Nasal cavity respiratory epithelium epithelial cell of viscerocranial mucosa (primary cell): Measurements from ENCODE around the gene ZNF680. TPM values are rescaled to one million over a fixed set of nuclear protein-coding genes. Genes with fewer than 3 reads are reported as not detected.

Experiments
- total RNA-seq: library from RNA; depleted of rRNA; stranded (reverse); fragments of >200 nt; gene quantifications from 2 replicates; pipeline ENCODE4 v1.2.3, GENCODE V29; 2014

ZNF680 gene
- total RNA-seq, result 6.5 and 14.7 TPM in 2 replicates

GRCh38 chr7:64562626-64563278 lies at the start of gene ZNF680:
ZNF680 (minus strand) TSS chr7:64563071; CDS start chr7:64562954, 117 bp downstream.

Other genes starting within 250 kb of the ZNF680 start
- gene ZNF736, start 249.1 kb downstream of the ZNF680 start, total RNA-seq, result 10.6 and 19.1 TPM in 2 replicates
- gene ZNF107, start 103.1 kb upstream of the ZNF680 start, total RNA-seq, result 0.34 and 3.1 TPM in 2 replicates
- 6.2 and 15.7 TPM in 2 replicates for gene ZNF138, start 231.4 kb upstream of the ZNF680 start, total RNA-seq